Stimulated activated naive CD4-positive, alpha-beta T cell treated with Interleukin-2 at 50 U/mL for 16 hours (primary cell): Measurements from ENCODE around the gene BTBD2.

Experiments used
- DNase-seq: peaks from one replicate; lab custom pipeline; 2025; lab: John Stamatoyannopoulos, UW

The BTBD2 gene

DNA sequence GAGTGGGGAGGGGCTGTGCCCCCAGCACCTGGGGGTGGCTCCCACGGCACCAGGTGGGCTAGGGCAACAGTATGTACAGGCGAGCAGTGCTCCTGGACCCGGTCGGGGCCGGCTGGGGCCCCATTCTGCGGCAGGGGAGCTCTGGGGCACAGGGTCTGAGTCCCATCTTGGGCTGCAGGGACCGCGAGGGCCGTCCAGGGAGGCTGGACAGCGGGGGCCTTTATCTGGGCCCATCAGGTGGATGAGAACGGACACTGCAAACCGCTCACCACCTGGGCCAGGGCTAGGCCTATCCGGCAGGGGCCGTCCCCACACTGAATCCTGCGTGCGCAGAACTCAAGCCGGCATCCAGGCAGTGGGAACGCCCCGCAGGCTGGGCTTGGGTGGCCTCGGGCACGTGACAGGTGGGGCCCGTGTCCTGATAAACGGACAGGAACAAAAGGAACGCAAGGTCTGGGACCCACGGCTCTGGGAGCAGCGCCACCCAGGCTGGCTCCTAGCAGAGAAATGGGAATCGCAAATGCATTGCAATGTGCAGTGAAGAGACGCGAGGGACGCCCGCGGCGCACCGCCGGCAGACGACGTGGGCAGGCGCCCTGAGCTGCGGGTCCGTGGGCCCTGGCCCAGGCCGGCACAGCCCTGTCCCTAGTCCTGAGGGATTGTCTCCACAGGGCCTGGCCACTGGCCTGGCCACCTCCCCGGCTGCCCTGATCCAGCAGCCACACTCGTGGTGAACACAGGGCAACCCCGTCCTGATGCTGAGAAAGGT lies 29.7 kb downstream of the BTBD2 start:
- no peak for DNase-seq

GRCh38 chr19:1984357-1984756 lies 31.2 kb downstream of the BTBD2 start:
- no peak for DNase-seq

DNA sequence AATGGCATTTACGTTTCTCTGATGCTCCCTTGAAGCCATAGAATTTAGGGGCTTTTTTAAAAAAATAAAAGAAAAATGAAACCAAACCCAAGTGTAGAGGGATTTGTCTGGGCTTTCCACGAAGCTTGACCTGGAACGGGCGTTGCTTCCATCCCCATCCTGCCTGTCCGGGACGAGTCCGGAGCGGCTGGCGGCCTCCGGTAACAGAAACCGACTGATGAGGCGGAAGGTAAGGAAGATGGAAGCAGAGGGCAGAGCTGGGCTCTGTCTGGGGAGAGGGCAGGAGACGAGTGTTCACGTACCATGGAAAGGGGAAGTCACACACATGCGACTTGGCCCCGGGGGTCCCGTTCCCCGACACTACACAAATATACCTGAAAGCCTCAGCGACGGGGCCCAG lies 34.3 kb downstream of the BTBD2 start:
- DNase-seq, result no peak

DNA sequence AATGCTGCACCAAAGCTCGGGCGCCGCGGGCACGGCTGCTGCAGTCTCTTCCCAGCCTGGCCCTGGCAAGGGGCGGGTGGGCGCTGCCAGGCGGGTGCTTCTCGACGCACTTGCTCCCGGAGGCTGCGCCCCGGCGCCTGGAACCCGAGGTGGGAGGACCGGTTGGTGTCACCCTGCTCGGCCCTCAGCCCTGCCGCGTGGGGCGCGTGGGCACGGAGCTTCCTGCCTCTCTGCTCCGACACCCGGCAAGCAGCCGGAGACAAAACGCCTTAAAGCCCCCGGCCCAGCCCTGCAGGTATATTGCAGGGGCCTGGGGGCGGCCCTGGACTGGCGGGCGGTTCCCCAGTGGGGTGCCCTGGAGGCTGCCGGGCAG lies 34.7 kb downstream of the BTBD2 start:
- no peak for DNase-seq

DNA sequence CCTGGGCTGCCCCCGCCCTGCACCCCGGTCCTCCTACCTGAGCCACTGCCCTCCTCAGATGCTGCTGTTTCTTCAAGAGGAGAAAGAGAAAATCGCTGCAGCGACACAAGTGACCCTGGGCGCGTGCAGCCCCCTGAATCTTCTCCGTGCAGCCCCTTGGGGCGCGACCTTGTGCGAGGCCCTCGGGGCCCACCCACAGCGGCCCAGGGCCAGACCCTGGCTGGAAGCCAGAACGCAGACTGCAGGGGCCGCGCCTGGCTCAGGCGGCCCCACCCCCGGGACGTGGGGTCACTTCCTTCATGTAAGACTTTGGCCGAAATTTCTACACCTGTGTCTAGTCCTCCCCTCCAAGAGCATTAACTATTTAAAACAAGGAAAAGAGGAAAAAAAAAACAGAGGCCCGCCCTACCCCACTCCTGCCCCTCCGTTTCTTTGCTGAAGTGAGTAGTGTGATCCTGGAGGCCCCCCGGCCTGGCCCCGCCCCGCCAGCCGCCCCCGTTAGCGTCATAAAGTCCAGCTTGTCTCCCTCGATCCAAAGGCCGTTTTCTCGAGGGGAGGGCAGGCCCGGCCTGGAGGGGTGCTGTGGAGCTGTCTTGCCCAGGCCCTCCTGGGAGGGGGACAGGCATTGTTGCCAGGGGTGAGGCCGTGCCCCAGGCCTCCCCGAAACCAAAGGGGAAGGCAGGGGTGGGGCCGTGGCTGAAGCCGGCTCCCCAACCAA lies 35.3 kb downstream of the BTBD2 start:
- no peak for DNase-seq

- DNase-seq, result no peak
Observed at GRCh38 chr19:1979642-1980041, 35.9 kb downstream of the BTBD2 start.

- no peak for DNase-seq
Observed at GRCh38 chr19:1979017-1979416, 36.5 kb downstream of the BTBD2 start.

DNA sequence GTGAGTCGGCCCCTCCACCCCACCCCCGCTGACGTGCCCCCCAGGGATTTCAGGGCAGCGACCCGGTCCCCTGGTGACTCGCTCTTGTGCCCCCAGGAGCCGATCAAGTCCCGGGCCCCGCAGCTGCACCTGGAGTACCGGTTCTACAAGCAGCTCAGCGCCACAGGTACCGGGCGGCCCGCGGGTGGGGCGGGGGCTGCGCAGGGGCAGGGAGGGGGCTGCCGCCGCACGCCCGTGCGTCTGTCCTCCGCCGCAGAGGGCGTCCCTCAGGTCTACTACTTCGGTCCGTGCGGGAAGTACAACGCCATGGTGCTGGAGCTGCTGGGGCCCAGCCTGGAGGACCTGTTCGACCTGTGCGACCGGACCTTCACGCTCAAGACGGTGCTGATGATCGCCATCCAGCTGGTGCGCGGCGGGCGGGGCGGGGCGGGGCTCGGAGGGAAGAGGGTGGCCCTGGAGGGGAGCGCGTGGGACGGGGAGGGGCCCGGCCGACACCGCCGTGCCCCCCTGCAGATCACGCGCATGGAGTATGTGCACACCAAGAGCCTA lies 37.1 kb downstream of the BTBD2 start:
- no peak for DNase-seq

GRCh38 chr19:1977120-1977519 lies 38.4 kb downstream of the BTBD2 start:
- DNase-seq, result no peak

- DNase-seq, result no peak
Observed at GRCh38 chr19:1975162-1975480, 40.4 kb downstream of the BTBD2 start.

GRCh38 chr19:1974381-1975161 lies 40.9 kb downstream of the BTBD2 start:
- no peak for DNase-seq

- no peak for DNase-seq
Observed at GRCh38 chr19:1970806-1971502, 44.6 kb downstream of the BTBD2 start.

GRCh38 chr19:1970003-1970805 lies 45.3 kb downstream of the BTBD2 start:
- DNase-seq, result no peak

DNA sequence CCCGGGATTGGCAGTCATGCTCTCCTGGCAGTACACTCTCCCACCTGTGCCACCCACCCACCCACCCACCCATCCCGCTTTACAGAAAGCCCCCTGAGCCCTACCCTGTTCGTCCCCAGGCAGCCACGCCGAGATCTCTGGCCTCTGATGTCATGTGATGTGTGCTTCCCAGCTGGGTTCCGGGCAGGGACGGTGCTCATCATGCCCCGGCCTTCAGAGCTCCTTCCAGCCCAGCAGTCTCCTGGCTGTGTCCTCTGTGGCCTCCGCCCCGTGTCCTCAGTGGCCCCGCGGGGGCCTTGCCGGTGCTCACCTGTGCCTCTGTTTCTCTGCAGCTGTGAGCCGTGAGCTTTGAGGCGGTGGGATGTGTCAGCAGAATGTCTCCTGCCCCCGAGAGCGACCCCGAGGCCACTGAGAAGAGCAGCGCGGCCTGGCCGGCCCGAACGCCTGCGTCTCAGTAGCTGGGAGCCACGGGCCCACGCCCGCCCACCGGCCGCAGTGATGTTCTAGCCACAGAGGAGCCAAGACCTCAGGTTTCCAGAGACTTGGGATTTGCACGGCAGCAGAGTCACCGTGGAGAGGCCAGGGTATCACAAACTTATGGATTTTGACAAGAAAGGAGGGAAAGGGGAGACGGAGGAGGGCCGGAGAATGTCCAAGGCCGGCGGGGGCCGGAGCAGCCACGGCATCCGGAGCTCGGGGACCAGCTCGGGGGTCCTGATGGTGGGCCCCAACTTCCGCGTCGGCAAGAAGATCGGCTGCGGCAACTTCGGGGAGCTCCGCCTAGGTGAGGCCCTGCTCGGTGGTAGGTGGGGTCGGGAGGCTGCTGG lies 46.1 kb downstream of the BTBD2 start:
- DNase-seq, result no peak

- DNase-seq, result no peak
Observed at GRCh38 chr19:1968279-1969175, 47.0 kb downstream of the BTBD2 start.

DNA sequence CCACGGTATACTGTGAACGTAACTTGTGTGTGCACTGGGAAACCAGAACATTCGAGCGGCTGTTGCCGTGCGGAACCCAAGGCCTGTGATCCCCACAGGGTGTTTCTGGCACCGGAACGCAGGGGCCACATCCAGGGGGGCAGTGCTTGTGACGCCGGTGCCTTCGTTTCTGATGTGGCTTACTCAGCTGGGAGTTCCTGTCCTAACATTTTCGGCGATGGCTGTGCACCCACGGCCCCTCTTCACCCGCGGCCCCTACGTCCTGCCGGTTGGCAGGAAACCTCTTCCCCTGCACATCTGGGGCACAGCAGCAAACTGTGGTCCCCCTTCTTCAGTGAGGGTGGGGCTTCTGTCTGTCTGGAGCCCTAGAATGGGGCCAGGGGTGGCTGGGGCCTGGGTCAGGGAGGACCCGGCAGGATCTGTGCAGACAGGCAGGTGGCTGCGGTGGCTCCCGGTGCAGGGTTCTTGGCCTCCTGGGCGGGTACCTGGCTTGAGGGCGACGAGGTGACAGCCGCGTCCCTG lies 48.4 kb downstream of the BTBD2 start:
- no peak for DNase-seq

DNA sequence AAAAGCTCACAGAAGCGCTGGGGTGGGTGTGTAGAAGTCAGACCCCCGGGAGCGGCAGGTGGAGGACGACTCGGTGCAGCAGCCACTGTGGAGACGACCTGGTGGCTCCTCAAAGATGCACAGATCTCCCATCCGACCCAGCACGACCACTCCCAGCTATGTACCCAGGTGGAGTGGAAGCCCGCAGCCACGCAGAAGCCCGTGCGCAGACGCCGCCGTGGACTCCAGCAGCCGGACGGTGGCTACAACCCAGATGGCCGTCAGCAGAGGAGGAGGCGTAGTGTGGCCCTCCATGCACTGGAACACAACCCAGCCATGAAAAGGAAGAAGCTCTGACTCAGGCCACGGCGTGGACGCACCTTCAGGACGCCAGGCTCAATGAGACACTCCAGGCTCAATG lies 52.8 kb downstream of the BTBD2 start:
- no peak for DNase-seq

DNA sequence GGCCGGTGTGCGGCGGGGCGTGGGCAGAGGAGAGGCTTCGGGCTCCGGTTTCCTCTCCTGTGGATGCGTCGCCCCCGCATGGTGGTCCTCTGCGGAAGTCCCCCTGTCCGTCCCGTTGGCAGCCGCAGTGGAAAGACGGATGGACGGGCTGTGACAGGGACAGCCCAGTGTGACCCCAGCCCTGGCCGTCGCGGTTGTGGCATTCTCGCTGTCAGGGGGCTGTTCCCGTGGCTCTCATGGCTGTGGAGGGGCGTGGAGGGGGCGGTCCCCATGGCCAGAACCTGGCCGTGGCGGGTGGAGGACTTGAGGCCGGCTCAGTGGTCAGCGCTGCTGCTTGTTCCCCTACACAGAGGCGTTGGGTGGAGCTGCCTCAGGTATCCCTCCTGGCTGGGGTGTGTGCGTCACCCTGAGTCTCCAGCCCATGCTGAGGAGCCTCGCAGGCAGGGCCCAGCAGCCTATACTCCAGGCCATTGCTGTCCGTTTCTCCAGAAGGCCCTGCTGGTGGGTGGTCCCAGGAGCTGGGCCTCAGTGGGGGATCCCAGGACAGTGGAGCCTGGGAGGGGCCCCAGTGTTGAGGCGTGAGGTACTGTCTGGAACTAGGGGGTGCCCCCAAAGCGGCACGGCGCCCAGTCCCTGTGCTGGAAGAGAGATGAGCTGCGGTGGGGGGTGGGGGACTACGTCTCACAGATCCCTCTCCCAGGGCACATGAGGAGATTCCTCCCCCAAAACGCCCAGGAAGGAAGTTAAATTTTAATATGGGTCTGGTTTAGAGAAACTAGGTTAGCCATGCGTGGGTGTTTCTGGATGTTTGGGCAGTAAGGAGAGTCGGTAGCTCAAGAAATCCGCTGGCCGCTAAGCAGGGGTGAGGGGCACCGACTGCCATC lies 54.3 kb downstream of the BTBD2 start:
- no peak for DNase-seq
